KMS-11 (cell line): ENCODE measurements around the gene GRAMD1A.

ENCODE experiments used
- H2AFZ ChIP-seq: fragments of 200-600 bp; sonication (generic); 2 replicates; pipeline ENCODE4 v1.6.1; 2016; ENCODE audit warnings: antibody characterized with exemption, mixed run types, low read depth
- H3K27ac ChIP-seq: fragments of 200-600 bp; sonication (generic); 2 replicates; pipeline ENCODE4 v1.6.1; 2016; ENCODE audit warnings: mild to moderate bottlenecking, mixed run types
- H3K27me3 ChIP-seq: fragments of 200-600 bp; sonication (generic); 2 replicates; pipeline ENCODE4 v1.6.1; 2017; ENCODE audit warnings: mild to moderate bottlenecking, low read depth, mixed run types, moderate library complexity; ENCODE audit not compliant: insufficient read depth
- H3K36me3 ChIP-seq: fragments of 200-600 bp; sonication (generic); 2 replicates; pipeline ENCODE4 v1.6.1; 2017; ENCODE audit warnings: mild to moderate bottlenecking, mixed run types; ENCODE audit not compliant: insufficient read depth
- H3K4me1 ChIP-seq: fragments of 200-600 bp; sonication (generic); 2 replicates; pipeline ENCODE4 v1.6.1; 2016; ENCODE audit warnings: mild to moderate bottlenecking, low read depth, mixed run types; ENCODE audit not compliant: poor library complexity, severe bottlenecking
- H3K4me2 ChIP-seq: fragments of 200-600 bp; sonication (generic); 2 replicates; pipeline ENCODE4 v1.7.0; 2016; ENCODE audit warnings: mild to moderate bottlenecking, mixed run types
- H3K4me3 ChIP-seq: fragments of 200-600 bp; sonication (generic); IDR thresholded peaks from 2 replicates; pipeline ENCODE4 v1.6.1; 2017; ENCODE audit warnings: low read depth, low read length, mixed read lengths; ENCODE audit not compliant: insufficient read depth
- H3K79me2 ChIP-seq: fragments of 200-600 bp; sonication (generic); 2 replicates; pipeline ENCODE4 v1.6.1; 2016; ENCODE audit warnings: low read depth, mixed run types; ENCODE audit not compliant: insufficient read depth
- H3K9ac ChIP-seq: fragments of 200-600 bp; sonication (generic); 2 replicates; pipeline ENCODE4 v1.6.1; 2016; ENCODE audit warnings: mild to moderate bottlenecking, mixed run types
- H4K20me1 ChIP-seq: fragments of 200-600 bp; sonication (generic); 2 replicates; pipeline ENCODE4 v1.6.1; 2016; ENCODE audit warnings: mild to moderate bottlenecking, mixed run types; ENCODE audit not compliant: insufficient read depth
- TF ChIP-seq, protein P1 (sequence below): fragments of 200-600 bp; sonication (generic); conservative IDR thresholded peaks from 2 replicates; pipeline ENCODE4 v1.6.1; 2017; ENCODE audit warnings: low read depth, mild to moderate bottlenecking, antibody characterized with exemption, low read length, moderate library complexity, mixed read lengths

The GRAMD1A gene

DNA sequence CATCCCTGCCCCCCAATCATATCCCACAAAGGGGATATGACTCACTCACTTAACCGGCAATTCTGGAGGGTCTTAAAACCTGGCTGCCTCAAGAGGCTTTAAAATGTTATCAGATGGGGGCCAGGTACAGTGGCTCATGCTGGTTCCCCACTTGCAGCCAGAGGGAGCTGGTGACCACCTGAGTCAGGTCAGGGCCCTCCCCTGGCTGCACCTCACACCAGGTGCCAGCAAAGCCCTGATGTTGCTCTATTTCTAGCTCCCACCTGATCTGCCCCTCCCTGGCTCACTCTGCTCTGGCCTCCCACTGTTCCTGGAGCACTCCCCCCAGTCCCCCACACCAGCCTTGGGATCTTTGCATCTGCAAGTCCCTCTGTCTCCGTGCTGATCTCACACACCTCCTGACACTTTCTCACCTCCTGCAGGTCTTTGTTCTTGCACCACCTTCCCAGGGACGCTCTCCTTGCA is 55.6 kb downstream of the GRAMD1A start:
- Histone ChIP-seq H2AFZ (no peak overlapping the region), H3K36me3 (no peaks in the 10 kb centered on the region), H3K4me2 (no peak overlapping the region), H3K79me2 (no peaks in the 10 kb centered on the region), H3K4me1 (no peaks in the 10 kb centered on the region), H4K20me1 (no peaks in the 10 kb centered on the region), H3K4me3 (no peak overlapping the region), H3K27me3 (peaks cover 22% of the 10 kb centered on the region; the same call in 1 of the 2 replicates), H3K9ac (no peak overlapping the region), H3K27ac (no peak overlapping the region)
- TF ChIP-seq, protein P1, sequence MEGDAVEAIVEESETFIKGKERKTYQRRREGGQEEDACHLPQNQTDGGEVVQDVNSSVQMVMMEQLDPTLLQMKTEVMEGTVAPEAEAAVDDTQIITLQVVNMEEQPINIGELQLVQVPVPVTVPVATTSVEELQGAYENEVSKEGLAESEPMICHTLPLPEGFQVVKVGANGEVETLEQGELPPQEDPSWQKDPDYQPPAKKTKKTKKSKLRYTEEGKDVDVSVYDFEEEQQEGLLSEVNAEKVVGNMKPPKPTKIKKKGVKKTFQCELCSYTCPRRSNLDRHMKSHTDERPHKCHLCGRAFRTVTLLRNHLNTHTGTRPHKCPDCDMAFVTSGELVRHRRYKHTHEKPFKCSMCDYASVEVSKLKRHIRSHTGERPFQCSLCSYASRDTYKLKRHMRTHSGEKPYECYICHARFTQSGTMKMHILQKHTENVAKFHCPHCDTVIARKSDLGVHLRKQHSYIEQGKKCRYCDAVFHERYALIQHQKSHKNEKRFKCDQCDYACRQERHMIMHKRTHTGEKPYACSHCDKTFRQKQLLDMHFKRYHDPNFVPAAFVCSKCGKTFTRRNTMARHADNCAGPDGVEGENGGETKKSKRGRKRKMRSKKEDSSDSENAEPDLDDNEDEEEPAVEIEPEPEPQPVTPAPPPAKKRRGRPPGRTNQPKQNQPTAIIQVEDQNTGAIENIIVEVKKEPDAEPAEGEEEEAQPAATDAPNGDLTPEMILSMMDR: no peak

DNA sequence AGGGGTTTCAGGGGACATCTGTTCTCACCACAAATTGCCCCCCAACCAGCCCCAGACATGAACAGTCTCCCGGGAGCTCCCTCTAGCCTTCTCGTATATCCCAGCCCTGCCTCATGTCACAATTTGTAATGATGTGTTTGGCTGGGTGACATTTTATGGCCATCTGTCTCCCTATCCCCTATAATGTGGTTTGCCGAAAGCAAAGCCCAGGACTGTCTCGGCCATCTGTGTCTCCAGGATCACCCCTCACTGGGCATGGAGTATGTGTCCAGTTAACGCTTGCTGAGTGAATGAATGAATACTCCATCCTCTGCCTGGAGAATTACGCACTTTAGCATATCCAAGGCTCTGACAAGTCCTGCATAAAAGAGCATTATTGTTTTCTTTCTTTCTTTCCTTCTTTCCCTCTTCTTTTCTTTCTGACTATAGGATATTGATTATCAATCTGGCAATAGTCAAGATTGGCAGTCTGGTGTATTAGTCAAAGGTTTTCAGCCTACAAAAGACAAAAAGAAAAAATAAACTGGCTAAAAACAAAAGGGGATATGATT is 56.5 kb downstream of the GRAMD1A start:
- Histone ChIP-seq H3K9ac (no peak overlapping the region), H2AFZ (no peak overlapping the region)
- TF ChIP-seq, protein P1: no peak

DNA sequence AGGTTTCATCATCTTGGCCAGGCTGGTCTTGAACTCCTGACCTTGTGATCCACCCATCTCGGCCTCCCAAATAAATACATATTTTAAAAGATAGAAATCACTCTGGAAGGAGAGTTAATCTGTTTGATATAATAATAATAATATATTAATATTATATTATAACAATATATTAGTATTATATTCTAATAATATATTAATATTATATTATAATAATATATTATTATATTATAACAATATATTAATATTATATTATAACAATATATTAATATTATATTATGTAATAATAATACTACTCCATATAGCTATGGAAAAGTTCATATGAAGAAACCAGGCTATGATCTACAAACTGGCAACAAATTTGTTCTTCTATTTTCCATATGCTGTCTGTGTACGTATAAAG is 58.2 kb downstream of the GRAMD1A start:
- Histone ChIP-seq H3K27ac (no peak overlapping the region), H3K9ac (no peak overlapping the region), H3K27me3 (peaks cover 26% of the 10 kb centered on the region; the same call in 1 of the 2 replicates), H3K36me3 (no peaks in the 10 kb centered on the region), H2AFZ (no peak overlapping the region), H3K79me2 (no peaks in the 10 kb centered on the region), H3K4me2 (no peak overlapping the region), H3K4me3 (no peak overlapping the region), H4K20me1 (no peaks in the 10 kb centered on the region), H3K4me1 (no peaks in the 10 kb centered on the region)
- TF ChIP-seq, protein P1: no peak

More for the DNA sequence above, 56.5 kb downstream of the GRAMD1A start:
- Histone ChIP-seq H3K36me3 (no peaks in the 10 kb centered on the region), H3K4me3 (no peak overlapping the region), H3K27me3 (peaks cover 22% of the 10 kb centered on the region; the same call in 1 of the 2 replicates), H3K79me2 (no peaks in the 10 kb centered on the region), H3K4me1 (no peaks in the 10 kb centered on the region), H3K27ac (no peak overlapping the region), H3K4me2 (no peak overlapping the region), H4K20me1 (no peaks in the 10 kb centered on the region)

DNA sequence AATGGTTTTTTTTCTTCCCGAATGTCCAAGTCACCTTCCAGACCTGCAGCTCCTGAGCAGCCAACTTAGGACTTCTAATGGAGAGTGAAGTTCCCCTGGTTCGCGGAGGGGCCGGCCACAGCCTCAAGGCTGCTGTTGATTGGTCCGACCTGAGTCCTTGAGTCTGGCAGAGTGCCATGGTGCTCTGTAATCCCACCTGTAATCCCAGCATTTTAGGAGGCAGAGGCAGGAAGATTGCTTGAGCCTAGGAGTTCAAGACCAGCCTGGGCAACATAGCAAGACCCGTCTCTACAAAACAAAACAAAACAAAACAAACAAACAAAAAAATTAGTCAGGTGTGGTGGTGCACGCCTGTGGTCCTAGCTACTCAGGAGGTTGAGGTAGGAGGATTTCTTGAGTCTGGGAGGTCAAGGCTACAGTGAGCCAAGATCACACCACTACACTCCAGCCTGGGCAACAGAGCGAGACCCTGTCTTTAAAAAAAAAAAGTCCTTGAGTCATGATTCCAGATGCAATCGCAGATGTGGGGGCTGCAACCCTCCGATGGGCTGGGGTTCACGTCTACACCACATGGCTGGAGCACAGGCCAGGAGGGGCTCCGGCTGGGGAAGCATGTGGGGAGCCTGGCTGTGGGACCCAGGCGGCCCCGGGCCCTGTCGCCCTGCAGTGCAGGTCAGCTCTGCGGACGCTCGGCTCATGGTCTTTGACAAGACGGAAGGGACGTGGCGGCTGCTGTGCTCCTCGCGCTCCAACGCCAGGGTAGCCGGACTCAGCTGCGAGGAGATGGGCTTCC is 59.1 kb downstream of the GRAMD1A start:
- no peak overlapping the region for H3K9ac ChIP-seq

More for the DNA sequence above, 59.1 kb downstream of the GRAMD1A start:
- Histone ChIP-seq H3K36me3 (no peaks in the 10 kb centered on the region), H2AFZ (no peak overlapping the region), H3K27me3 (peaks cover 24% of the 10 kb centered on the region; the same call in 1 of the 2 replicates), H3K4me2 (no peak overlapping the region), H3K27ac (no peak overlapping the region), H3K79me2 (no peaks in the 10 kb centered on the region), H3K4me3 (no peak overlapping the region), H4K20me1 (no peaks in the 10 kb centered on the region), H3K4me1 (no peaks in the 10 kb centered on the region)
- TF ChIP-seq, protein P1: no peak
